Measurements from ENCODE around the gene CMTR1. TPM values are rescaled to one million over a fixed set of nuclear protein-coding genes. Genes with fewer than 3 reads are reported as not detected.

CMTR1 gene
- total RNA-seq, 4 donors from 2014 or later = 39.3 to 45.0 (median 40.9) TPM

- DNase-seq (ENCODE audit: low spot score in 2 of 2) = no peak
Observed at GRCh38 chr6:37506479-37506878, 73.5 kb downstream of the CMTR1 start.

GRCh38 chr6:37507077-37507476 lies 74.1 kb downstream of the CMTR1 start:
- Histone ChIP-seq H3K4me1 (peaks cover 0 to 5% (median 0%) of the 10 kb centered on the region in 4 donors), H3K4me3 (no peak overlapping the region), H3K27ac (no peak overlapping the region), H3K9me3 (no peaks in the 10 kb centered on the region), H3K36me3 (no peaks in the 10 kb centered on the region), H3K27me3 (peaks cover 0 to 9% of the 10 kb centered on the region in 2 donors)
- TF ChIP-seq CTCF (IDR thresholded peaks at IDR 0.05) (no peak), POLR2A (IDR thresholded peaks at IDR 0.05) (no peak), EP300 (IDR thresholded peaks at IDR 0.05) (no peak)
- no peak for DNase-seq (ENCODE audit: low spot score in 2 of 2)
- 85 to 86% methylated on average over 5 of the region's 5 CpGs for WGBS, 2 donors

More at GRCh38 chr6:37506479-37506878, 73.5 kb downstream of the CMTR1 start:
- H3K36me3 ChIP-seq = no peaks in the 10 kb centered on the region
- no peak for TF ChIP-seq CTCF (IDR thresholded peaks at IDR 0.05)
- no peak for TF ChIP-seq EP300 (IDR thresholded peaks at IDR 0.05)
- no peak for TF ChIP-seq POLR2A (IDR thresholded peaks at IDR 0.05)
- H3K27ac ChIP-seq = no peak overlapping the region
- H3K4me1 ChIP-seq = peaks cover 0 to 5% (median 0%) of the 10 kb centered on the region in 4 donors
- peaks cover 0 to 3% of the 10 kb centered on the region in 2 donors for H3K27me3 ChIP-seq
- no peak overlapping the region for H3K4me3 ChIP-seq
- 52 to 57% methylated on average over 4 of the region's 4 CpGs for WGBS, 2 donors
- no peaks in the 10 kb centered on the region for H3K9me3 ChIP-seq

- WGBS, 2 donors = 56 to 72% methylated on average over 4 of the region's 4 CpGs
- no peaks in the 10 kb centered on the region for H3K36me3 ChIP-seq
- H3K27me3 ChIP-seq = peaks cover 0 to 9% of the 10 kb centered on the region in 2 donors
- peaks cover 0 to 5% (median 0%) of the 10 kb centered on the region in 4 donors for H3K4me1 ChIP-seq
- TF ChIP-seq EP300 (IDR thresholded peaks at IDR 0.05) (no peak), POLR2A (IDR thresholded peaks at IDR 0.05) (no peak), CTCF (IDR thresholded peaks at IDR 0.05) (no peak)
- no peak for DNase-seq (ENCODE audit: low spot score in 2 of 2)
- no peak overlapping the region for H3K27ac ChIP-seq
- H3K9me3 ChIP-seq = no peaks in the 10 kb centered on the region
- H3K4me3 ChIP-seq = no peak overlapping the region
Observed at GRCh38 chr6:37507690-37508421, 74.8 kb downstream of the CMTR1 start.

GRCh38 chr6:37511201-37511600 lies 78.2 kb downstream of the CMTR1 start:
- TF ChIP-seq EP300 (IDR thresholded peaks at IDR 0.05) (no peak), POLR2A (IDR thresholded peaks at IDR 0.05) (no peak), CTCF (IDR thresholded peaks at IDR 0.05) (no peak)
- Histone ChIP-seq H3K4me3 (no peak overlapping the region), H3K27ac (no peak overlapping the region), H3K36me3 (no peaks in the 10 kb centered on the region), H3K27me3 (peaks cover 0 to 19% of the 10 kb centered on the region in 2 donors), H3K9me3 (no peaks in the 10 kb centered on the region), H3K4me1 (peaks cover 0 to 7% (median 4%) of the 10 kb centered on the region in 4 donors)
- WGBS, 2 donors = 88 to 92% methylated on average over 5 of the region's 5 CpGs
- DNase-seq (ENCODE audit: low spot score in 2 of 2) = no peak

- TF ChIP-seq CTCF (IDR thresholded peaks at IDR 0.05) = no peak
- no peak for TF ChIP-seq EP300 (IDR thresholded peaks at IDR 0.05)
- TF ChIP-seq POLR2A (IDR thresholded peaks at IDR 0.05) = no peak
- H3K27ac ChIP-seq = no peak overlapping the region
- WGBS, 2 donors = 39 to 46% methylated on average over 16 of the region's 16 CpGs
- no peak overlapping the region for H3K4me3 ChIP-seq
- H3K9me3 ChIP-seq = no peaks in the 10 kb centered on the region
- peaks cover 0 to 14% (median 8%) of the 10 kb centered on the region in 4 donors for H3K4me1 ChIP-seq
- DNase-seq (ENCODE audit: low spot score in 2 of 2) = no peak
- peaks cover 0 to 23% of the 10 kb centered on the region in 2 donors for H3K27me3 ChIP-seq
- no peaks in the 10 kb centered on the region for H3K36me3 ChIP-seq
Observed at GRCh38 chr6:37511910-37512399, 78.9 kb downstream of the CMTR1 start.

All from tibial nerve (tissue), 4 donors.